ENCODE results near the gene PALD1. TPM values are rescaled to one million over a fixed set of nuclear protein-coding genes. Genes with fewer than 3 reads are reported as not detected.

PALD1 gene
- polyA plus RNA-seq, 1 donor: 10.1 TPM

DNA sequence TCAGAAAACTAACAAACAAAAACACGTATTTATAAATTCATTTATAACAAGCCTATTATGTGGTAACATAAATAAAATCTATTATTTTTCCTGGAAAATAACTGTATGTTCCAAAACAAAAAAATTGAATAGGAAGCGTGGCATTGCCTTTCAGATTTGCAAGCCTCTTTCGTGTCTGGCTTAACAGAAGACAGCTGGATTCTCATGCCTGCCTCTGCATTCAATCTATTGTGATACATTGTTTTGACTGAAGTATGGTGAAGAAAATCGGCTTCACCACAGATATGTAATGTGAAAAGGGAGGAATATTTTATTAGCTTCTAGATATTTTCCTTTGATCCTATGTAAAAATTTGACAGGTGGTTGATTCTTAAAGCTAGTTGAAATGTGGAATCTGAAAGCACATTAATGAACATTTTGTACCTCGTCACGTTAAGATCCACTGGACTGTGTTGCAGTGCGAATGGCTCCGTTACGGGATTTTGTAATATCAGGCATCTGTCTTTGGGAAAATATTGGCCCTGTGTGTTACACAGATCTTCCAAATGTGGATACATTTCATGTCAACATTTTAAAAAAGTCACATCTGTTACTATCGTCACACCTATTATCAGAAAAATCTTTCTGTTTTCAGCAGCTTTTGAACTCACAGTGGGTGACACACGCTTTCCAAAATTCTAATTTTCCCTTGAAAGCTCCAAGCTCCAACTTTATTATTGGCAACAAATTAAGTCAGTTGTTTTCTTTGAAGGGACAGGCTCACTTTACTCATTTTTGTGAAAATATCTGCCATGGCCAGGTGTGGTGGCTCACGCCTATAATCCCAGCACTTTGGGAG, 26.2 kb downstream of the PALD1 start:
- no peak for DNase-seq

DNA sequence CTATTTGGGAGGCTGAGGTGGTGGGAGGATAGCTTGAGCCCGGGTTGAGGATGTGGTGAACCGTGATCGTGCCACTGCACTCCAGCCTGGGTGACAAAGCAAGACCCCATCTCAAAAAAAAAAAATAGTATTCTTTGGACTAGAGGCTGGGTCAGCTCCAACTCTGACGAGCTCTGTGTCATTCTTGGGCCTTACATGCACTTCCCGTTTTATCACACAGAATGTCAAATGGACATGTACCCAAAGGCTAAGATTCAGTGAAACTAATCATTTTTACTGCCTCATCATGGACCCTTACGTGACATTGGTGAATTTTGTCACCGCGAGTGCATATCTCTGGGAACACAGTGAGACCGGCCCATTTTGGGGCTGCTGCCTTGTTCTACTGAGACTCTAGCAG, 27.3 kb downstream of the PALD1 start:
- DNase-seq: no peak

DNA sequence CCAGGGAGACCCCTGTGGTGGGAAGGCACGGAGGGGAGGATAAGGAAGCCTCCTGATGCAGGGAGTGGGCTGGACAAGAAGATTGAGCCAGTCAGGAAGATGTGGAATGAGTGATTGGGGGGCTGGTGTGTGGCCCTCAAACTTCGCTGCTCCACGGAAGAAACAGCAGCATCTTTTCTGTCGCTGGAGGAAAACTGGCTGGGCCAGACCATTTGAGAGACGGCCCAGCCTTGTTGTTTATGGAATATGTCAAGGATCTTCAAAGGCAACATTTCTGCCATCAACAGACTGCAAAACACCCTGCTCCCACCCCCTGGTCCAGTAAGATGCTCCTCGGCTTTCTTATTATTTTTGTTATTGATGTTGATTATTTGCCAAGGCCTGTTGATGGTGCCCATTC, 29.4 kb downstream of the PALD1 start:
- no peak for DNase-seq

DNA sequence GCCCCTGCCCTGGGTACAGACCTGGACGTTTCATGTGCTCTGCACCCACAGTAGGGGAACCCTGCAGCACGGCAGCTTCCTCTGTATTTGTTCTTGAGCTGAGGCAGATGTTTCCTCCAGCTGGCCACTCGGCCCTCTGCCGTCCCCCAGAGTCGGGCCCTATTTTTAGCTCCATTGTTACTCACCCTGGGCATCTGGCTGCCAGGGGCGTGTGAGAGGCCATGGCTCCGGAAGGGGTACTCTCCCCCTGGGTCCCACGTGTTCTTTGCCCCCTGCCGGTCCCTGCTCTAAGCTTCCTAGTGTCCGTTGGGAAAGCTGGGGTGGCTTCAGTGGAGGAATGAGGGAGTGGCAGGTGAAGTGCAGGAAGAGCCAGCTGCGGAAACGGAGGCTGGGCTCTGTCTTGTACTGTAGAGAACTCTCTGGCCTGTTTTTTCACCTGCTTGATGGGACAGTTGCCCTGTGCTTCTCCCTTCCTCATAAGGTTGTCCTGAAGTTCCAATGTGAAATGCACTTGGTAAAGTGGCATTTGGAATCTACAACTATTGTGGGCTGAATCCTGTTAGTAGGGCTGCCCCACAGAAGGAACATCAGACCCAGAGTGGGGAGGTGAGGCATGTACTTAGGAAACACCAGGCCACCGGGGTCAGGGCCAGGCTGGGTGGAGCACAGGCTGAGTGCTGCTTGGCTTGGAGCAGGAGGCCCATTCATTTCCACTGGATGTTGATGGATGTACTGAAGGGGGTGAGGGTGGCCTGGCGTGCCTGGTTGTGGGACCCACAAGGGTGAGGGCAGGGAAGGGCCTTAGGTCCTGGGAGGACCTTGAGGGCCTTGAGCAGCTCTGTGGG, 30.6 kb downstream of the PALD1 start:
- no peak for DNase-seq

DNA sequence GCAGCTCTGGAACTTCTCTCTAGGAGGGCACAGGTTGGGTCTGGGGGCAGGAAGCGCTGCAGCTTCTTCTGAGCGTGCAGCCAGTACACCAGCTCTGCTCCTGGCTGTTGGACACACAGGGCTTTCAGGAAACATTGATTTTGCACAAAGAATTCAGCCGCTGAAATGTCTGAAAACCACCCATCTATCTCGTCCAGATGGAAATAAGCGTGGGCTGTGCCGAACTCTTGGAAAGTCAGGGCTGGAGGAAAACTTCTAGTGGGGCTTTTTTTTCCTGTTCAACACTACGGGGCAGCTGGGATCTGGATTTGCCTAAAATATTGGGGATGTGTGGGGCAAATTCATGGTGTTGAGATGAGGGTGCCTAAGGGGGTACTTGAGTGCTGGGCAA, 31.2 kb downstream of the PALD1 start:
- no peak for DNase-seq

DNA sequence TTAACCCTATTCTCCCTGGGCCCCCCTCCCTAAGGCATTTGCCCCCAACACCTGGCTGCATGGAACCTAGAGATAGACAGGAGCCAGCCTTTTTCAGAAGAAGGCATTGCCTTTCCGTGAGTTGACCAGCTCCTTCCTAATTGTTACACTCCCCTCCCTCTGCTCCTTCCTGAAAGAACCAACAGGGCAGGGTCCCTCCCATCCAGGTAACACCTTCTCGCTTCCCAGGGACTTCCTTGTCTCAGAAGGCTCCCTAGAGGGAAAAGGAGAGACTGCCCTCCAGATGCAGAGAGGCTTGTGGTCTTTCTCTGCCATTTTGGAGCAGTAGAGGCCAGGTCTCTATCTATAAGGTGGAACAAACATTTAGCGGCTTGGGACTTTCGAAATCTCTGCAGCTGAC, 31.9 kb downstream of the PALD1 start:
- no peak for DNase-seq

DNA sequence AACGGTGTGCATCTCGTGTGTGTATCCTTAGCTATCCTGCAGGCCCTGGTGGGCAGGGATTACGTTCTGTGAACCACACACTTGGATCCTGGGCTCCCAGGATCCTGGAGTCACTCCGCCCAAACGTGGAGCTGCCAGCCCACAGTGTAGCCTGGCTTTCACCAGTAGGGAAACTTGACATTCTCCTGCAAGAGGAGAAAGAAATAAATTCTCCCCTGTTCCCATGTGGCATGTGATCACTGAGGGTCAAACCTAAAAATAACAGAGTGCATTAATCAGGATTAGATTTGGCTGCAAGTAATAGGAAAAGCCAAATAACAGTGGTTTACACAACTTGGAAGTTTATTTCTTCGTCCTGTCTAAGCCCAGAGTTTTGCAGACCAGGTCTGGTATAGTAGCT, 32.3 kb downstream of the PALD1 start:
- no peak for DNase-seq

DNA sequence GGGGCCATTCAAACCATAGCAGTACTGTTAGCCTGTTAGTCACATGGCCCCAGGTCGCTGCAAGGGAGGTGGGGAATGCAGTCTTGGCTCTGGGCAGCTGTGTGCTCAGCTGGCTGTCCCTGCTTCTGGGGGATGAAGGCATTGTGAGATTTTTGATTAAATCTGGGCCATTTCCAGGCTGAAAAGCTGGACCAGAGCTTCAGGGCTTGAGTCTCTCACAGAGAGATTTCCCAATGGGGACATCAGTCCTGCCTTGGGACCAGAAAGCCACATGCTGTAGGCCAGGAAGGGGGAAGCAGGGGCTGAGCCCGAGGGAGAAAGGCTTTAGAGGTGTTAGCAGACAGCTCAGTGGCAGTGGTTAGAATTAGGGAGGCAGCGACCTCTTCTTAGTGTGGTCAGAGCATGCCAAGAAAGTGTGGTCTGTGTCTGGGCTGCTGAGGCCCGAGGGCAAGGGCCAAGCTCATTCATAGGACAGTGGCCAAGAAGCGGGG, 33.6 kb downstream of the PALD1 start:
- DNase-seq: no peak

DNA sequence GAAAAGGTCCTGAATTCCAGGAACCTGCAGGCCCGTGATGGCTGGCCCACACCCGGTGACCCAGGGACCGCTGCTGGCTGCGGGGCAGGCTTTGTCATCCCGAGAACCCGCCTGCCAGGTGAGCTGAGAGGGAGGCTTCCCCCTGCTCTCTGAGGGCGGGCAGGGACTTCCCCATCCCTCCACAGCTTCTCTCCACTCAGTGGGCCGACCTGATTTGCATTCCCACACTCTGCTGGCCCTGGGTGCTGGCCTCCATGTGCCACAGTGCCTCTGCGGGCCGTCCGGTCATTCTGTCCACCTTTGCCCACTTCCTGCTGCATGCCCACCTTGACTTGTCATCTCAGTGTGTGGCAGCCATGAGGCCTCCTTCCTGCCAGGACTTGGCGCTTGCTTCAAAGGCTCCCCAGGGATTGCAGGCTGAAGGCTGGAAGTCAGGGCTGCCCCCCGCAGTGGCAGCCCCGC, 35.3 kb downstream of the PALD1 start:
- no peak for DNase-seq

DNA sequence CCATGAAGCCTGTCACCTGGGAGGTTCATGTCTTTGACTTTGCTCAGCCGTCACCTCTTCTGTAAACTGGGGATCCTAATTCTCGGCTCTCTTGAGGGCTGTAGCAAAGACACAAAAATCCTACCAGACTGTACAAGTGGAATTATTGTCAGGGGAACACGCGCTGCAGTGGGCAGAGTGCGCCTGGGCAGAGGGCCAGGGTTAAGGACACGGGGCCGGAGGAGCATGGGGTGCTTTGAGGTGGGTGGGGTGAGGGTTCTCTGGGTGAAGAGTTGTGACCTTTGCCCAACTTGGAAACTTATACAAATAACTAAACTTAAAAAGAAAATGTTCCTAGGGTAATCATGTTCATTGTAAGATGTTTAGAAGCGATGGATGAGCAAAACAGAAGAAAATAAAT, 36.0 kb downstream of the PALD1 start:
- no peak for DNase-seq

DNA sequence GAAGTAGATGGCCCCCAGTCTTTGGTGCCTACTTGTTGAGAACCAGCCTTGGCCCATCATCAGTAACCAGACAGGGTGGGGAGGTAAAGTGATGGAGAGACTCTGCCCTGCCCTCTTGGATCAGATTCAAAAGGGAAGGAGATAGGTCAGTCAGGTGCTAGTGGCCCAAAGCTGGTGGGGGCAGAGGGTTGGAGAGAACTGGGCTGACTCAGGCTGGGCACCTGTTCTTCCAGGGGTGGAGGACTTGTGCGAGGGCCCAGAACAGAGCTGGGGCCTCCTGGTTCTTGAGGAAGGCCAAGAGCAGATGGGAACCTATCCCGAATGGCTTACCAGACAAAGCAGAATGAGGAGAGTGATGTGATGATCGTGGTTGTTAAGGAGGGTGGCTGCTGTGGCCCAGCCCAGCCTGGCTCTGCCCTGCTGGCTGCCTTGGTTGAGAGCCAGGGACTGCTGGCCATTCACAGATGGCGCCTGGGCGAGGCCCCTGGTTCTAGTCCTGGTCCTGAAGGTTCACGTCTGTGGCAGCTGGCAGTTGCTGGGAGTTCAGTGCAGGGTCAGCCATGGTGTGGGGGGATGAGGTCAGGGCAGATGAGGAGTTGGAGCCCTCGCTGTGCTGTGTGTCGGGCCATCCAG, 36.6 kb downstream of the PALD1 start:
- no peak for DNase-seq

DNA sequence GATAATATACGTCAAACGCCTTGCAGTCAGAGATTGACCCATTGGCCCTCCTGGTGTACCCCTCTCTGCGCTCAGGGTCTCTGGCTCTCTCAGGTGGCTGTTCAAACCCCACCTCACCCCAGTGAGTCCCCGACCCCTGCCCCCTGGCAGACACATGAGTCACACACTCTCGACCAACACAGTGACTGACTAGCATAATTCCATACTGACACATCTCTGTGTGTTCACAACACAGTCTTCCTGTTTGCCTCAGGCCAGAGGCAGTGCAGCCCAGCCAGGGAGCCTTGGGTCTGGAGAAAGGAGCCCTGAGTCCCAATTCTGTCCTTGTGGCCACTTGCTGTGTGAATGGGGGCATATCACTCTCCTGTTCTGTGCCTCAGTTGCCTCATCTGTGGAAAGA, 40.1 kb downstream of the PALD1 start:
- no peak for DNase-seq

DNA sequence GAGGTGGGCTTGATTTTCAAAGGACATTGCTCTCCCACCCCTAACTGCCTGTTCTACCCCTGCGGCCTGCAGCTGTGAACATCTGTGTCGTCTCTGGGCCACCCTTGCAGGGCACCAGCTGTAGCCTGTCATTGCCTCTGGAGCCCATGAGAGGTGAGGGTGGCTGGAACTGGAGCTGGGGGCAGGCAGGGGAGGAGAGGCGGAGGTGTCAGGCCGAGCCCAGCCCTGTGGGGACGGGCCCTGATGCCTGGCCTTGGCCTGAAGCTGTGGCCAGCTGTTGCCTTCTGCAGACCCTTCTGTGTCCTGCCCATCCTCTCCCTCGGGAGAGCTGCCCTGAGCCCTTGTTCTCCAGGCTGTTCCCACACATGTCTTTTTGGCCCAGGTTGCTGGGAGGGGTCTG, 44.5 kb downstream of the PALD1 start:
- peak; percentile 44 for DNase-seq

DNA sequence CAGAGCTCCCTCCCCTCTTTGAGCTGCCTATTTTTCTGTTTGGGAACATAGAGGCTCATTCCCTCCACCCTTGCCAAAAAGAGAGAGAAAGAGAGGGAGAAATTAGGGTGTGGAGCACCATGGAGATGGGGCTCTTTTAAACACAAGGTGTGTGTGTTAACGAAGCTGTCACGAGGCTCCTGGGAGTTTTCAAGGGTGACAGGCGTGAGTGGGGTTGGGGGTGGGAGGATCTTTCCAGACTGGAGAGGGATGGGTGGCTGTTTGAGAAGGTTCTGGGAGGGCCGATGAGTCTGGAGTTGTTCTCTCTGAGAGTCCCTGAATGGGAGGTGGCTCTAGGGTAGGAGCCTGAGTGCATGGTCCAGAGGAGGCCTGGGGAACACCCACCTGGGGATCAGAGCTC, 45.0 kb downstream of the PALD1 start:
- no peak for DNase-seq

DNA sequence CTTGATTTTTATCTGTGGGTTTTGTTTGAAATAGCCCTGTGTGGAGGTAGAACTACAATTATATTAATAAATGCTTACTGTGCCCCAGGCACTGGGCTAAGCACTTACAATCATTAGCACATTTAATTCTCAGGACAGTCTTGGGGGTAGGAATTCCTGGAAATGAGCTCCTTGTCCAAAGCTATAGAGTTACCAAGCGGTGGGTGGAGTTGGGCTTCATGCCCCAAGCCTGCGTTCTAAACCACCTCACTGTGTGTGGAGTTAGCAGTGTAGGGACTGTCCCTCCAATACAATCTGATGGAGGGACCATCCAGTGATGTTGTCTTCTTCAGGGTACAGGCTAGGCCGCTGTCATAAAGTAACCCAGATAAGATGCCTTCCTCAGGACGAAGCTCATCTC, 49.7 kb downstream of the PALD1 start:
- DNase-seq: no peak

DNA sequence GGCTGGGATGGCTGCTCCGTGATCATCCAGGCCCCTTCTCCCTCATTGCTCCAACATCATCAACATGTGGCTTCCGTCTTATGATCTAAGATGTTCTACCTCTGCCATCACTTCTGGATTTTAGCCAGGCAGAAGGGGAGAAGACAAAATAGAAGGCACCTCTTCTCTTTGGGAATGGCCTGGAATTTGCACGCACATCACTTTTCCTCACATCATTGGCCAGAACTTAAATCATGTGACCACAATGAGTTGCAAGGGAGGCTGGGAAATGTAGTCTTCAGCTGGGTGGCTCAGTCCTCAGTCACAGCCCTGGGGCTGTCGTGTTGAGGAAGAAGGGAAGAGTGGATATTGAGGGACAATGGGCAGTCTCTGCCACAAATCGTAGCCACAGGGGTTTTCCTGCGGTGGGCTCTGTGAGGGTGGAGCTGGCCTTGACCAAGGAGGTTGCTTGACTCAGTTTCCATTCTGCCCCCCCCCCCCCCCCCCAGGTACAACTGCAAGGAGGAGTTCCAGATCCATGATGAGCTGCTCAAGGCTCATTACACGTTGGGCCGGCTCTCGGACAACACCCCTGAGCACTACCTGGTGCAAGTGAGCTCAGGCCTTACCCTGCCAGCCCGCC, 50.3 kb downstream of the PALD1 start:
- no peak for DNase-seq

DNA sequence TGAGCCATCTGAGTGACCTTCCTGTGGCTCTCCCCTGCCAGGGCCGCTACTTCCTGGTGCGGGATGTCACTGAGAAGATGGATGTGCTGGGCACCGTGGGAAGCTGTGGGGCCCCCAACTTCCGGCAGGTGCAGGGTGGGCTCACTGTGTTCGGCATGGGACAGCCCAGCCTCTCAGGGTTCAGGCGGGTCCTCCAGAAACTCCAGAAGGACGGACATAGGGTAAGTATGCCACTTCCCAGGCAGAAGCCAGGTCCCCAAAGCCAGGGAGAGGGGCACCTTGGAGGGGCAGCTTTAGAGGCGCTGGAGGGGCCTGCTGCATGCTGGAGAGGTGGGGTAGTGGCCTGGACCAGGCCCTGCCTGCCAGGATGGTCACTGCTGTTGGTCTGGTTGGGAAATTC, 51.3 kb downstream of the PALD1 start:
- DNase-seq: no peak

DNA sequence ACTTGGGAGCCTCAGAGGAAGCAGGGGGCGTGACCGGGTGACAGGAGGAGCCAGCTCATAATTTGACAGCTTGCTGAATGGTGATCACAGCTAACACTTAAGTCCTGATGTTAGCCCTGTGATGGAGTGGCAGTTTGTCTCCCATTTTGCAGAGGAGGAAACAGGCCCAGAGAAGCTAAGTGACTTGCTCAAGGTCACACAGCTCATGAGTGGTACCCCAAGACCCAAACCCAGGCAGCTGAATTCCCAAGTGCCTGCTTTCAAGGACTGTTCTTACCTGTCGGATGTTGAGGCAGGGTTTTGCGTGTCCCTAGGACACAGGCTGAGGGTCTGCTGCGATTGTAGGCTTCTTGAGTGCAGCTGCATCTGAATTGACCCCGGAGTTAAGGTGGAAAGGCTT, 51.7 kb downstream of the PALD1 start:
- no peak for DNase-seq

DNA sequence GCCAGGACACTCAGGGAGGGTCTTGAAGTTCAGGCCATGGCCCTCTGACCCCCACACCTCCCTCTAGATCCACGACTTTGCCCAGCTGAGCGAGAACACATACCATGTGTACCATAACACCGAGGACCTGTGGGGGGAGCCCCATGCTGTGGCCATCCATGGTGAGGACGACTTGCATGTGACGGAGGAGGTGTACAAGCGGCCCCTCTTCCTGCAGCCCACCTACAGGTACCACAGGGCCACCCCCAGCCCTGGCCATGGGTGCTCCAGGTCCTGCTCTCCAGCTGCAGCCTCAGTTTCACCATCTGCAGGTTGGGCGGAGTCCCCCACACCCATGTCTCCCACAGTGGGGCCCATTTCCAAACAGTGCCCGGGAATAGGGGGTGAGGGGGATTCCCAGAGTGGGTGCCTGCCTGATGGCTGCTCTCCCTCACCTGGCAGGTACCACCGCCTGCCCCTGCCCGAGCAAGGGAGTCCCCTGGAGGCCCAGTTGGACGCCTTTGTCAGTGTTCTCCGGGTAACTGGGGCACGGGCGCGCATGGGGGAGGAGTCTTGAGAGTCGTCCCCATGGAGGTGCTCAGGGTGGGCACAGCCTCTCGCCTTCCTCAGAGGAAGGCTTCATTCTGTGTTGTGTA, 54.1 kb downstream of the PALD1 start:
- no peak for DNase-seq

DNA sequence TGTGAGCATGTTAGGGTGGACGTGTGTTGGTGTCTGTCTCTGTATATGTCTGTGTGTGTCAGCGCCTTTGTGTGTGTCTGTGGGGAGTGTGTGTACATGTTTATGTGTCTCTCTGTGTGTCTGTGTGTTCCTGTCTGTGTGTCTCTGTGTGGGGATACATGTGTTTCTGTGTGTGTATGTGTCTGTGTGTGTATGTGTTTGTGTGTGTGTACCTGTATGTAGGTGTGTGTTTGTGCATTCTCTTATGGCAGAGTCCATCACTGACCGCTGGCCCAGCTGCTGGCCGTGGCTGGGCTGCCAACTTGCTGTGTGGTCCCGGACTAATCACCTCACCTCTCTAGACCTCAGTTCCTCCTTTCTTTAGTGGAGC, 54.6 kb downstream of the PALD1 start:
- no peak for DNase-seq

DNA sequence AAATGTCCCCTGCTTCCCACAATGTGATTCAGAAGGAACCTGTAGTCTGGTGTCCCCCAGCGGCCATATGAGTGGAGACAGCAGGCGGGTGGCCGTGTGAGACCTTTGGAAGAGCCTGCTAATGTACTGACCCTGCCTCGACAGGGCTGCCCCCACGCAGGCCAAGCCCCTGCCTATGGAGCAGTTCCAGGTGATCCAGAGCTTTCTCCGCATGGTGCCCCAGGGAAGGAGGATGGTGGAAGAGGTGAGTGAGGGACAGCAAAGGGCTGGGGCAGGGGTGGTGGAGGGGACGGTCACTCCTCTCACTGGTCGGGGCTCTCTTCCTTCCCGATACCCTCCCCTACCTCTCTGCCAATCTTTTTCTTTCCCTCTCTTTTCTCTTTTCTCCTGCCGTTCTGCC, 55.7 kb downstream of the PALD1 start:
- DNase-seq: no peak

DNA sequence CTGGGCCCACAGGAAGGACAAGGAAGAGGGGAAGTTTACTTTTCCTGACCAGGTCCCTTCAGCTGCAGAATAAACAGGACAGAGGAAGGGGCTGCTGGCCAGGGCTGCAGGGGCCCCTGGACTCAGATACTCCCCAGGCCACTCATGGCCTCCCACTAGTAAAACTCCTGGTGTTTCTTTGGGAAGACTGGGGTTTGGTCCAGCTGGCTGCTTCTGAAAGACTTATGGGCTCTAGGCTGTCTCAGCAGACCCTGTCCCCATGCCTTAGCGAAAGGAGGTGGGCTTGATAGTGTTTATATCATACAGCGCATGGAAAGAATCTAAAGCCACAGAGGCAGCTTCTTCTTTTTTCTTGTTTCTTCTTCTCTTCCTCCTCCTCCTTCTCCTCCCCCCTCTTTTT, 56.4 kb downstream of the PALD1 start:
- no peak for DNase-seq
